Caco-2 (cell line): Measurements from ENCODE around the gene PPM1K. TPM values are rescaled to one million over a fixed set of nuclear protein-coding genes. Genes with fewer than 3 reads are reported as not detected.
A peak's percentile ranks its signal among the peaks of the same experiment; 100 is the strongest.

ENCODE experiments used
- BruUV-seq: library from RNA; stranded (reverse); fragments of 400-500 nt; replicated peaks from 2 replicates; lab custom pipeline; 2021; lab: Mats Ljungman, UMichigan
- CTCF ChIA-PET: fragments of 300-600 bp; sonication (Branson Sonifier 250); formaldehyde crosslinking; loops from one replicate; lab custom pipeline; 2022; ENCODE audit warnings: antibody characterized with exemption; lab: Charles Lee
- POLR2A ChIA-PET: fragments of 300-600 bp; sonication (Branson Sonifier 250); formaldehyde crosslinking; loops from one replicate; lab custom pipeline; 2022; ENCODE audit warnings: antibody characterized with exemption; lab: Charles Lee
- DNase-seq, 2 experiments: peaks; one replicate each; pipeline versions ENCODE4 v3.0.0 to v3.0.0-alpha.2; 2020 to 2022
- H3K27me3 ChIP-seq: replicated peaks from 2 replicates; pipeline ENCODE4 v1.6.0; 2011; ENCODE audit warnings: low read length; ENCODE audit not compliant: control insufficient read depth, insufficient read depth
- H3K36me3 ChIP-seq: 2 replicates; pipeline ENCODE4 v1.5.1; 2011; ENCODE audit warnings: low read length; ENCODE audit not compliant: control insufficient read depth, insufficient read depth
- H3K4me1 ChIP-seq: fragments of 250-450 bp; sonication (Bioruptor Pico); 2 replicates; pipeline ENCODE4 v1.5.1; 2020; ENCODE audit warnings: mild to moderate bottlenecking
- H3K4me3 ChIP-seq: 2 replicates; pipeline ENCODE4 v1.5.1; 2011; ENCODE audit warnings: low read depth, mild to moderate bottlenecking, control low read depth, low read length
- H3K9me3 ChIP-seq: fragments of 250-450 bp; sonication (Bioruptor Pico); 2 replicates; pipeline ENCODE4 v1.5.1; 2020; ENCODE audit warnings: mild to moderate bottlenecking, moderate library complexity
- H3K27ac Mint-ChIP-seq: one replicate; pipeline ENCODE4 v1.8.0; 2022; ENCODE audit warnings: mixed read lengths; ENCODE audit not compliant: unreplicated experiment
- H3K27me3 Mint-ChIP-seq: one replicate; pipeline ENCODE4 v1.8.0; 2022; ENCODE audit warnings: mixed read lengths; ENCODE audit not compliant: insufficient read depth, unreplicated experiment
- H3K36me3 Mint-ChIP-seq: one replicate; pipeline ENCODE4 v1.8.0; 2022; ENCODE audit warnings: mild to moderate bottlenecking, mixed read lengths; ENCODE audit not compliant: insufficient read depth, unreplicated experiment
- H3K4me1 Mint-ChIP-seq: one replicate; pipeline ENCODE4 v1.8.0; 2022; ENCODE audit warnings: low read depth, mixed read lengths; ENCODE audit not compliant: unreplicated experiment
- H3K4me3 Mint-ChIP-seq: one replicate; pipeline ENCODE4 v1.8.0; 2022; ENCODE audit warnings: mild to moderate bottlenecking, moderate library complexity, mixed read lengths; ENCODE audit not compliant: unreplicated experiment
- H3K9me3 Mint-ChIP-seq: one replicate; pipeline ENCODE4 v1.8.0; 2022; ENCODE audit warnings: mixed read lengths; ENCODE audit not compliant: unreplicated experiment
- CTCF ChIP-seq, 2 experiments: fragments of 200-600 bp in 1 of 2; IDR thresholded peaks; 1 replicate in 1 of 2; 2 replicates in 1 of 2; pipeline versions ENCODE4 v1.5.1 to v1.8.0; 2011 to 2022; ENCODE audit warnings: antibody characterized with exemption in 1 of 2, control low read depth in 1 of 2, inconsistent platforms in 1 of 2, low read depth in 1 of 2, low read length in 1 of 2, mild to moderate bottlenecking in 1 of 2, moderate library complexity in 1 of 2; ENCODE audit not compliant: insufficient read depth in 1 of 2, severe bottlenecking in 1 of 2, unreplicated experiment in 1 of 2
- intact Hi-C: fragments of 100-400 bp; cut with micrococcal nuclease; formaldehyde crosslinking; loops from one replicate; pipeline ENCODE4 v1.10.0; 2022; ENCODE audit not compliant: unreplicated experiment
- total RNA-seq: library from RNA; stranded (reverse); gene quantifications from 2 replicates; pipeline ENCODE4 v1.2.3, GENCODE V29; 2022

PPM1K gene
- total RNA-seq, 1 experiment from 2014 or later = 23.8 TPM

GRCh38 chr4:88285235-88285653, 883 bp upstream of the PPM1K start:
- H3K9me3 ChIP-seq = no peaks in the 10 kb centered on the region
- no peaks in the 10 kb centered on the region for H3K27me3 ChIP-seq
- Mint-ChIP-seq H3K27ac (peak overlapping the region; percentile 95), H3K36me3 (peaks cover 5% of the 10 kb centered on the region), H3K4me1 (peaks cover 14% of the 10 kb centered on the region), H3K4me3 (peak overlapping the region; percentile 94), H3K27me3 (no peaks in the 10 kb centered on the region), H3K9me3 (no peaks in the 10 kb centered on the region)
- ChIA-PET CTCF (interaction anchor here (0.7 to 1.4 kb wide), 3 partner anchors 66 to 230 kb away, joined by 3 to 7 read pairs (median 3); no protein-coding TSS in a partner anchor), POLR2A (interaction anchor here (0.6 to 1.4 kb wide), 3 partner anchors 17 to 127 kb away, joined by 3 to 8 read pairs (median 3); partner anchors contain the start of gene ABCG2)
- intact Hi-C loops = loop anchor here (2.0 kb wide), 4 partner anchors 34 to 238 kb away; partner anchors contain the start of genes HERC5 and PYURF
- peaks cover 24% of the 10 kb centered on the region for H3K4me1 ChIP-seq
- BruUV-seq = TSS peak; percentile 67
- no peaks in the 10 kb centered on the region; the same call in 1 of the 2 replicates for H3K36me3 ChIP-seq
- peak overlapping the region; percentile 39 for H3K4me3 ChIP-seq
- no peak for DNase-seq
- no peak for TF ChIP-seq CTCF (IDR thresholded peaks at IDR 0.05; ENCODE audit: insufficient read depth in 1 of 2, low read depth in 1 of 2, low read length in 1 of 2, severe bottlenecking in 1 of 2, unreplicated experiment in 1 of 2)

- Histone ChIP-seq H3K4me3 (peak overlapping the region; percentile 79), H3K4me1 (peaks cover 34% of the 10 kb centered on the region), H3K27me3 (no peaks in the 10 kb centered on the region), H3K9me3 (no peaks in the 10 kb centered on the region), H3K36me3 (no peaks in the 10 kb centered on the region; the same call in 1 of the 2 replicates)
- Mint-ChIP-seq H3K9me3 (no peaks in the 10 kb centered on the region), H3K36me3 (peaks cover 5% of the 10 kb centered on the region), H3K27me3 (no peaks in the 10 kb centered on the region), H3K27ac (peak overlapping the region; percentile 95), H3K4me3 (peak overlapping the region; percentile 94), H3K4me1 (peaks cover 14% of the 10 kb centered on the region)
- no TSS peak for BruUV-seq
- intact Hi-C loops = loop anchor here (1.0 to 2.0 kb wide), 6 partner anchors 35 to 239 kb away; partner anchors contain the start of genes HERC5 and PYURF
- DNase-seq = peak; percentile 63 to 65
- TF ChIP-seq CTCF (IDR thresholded peaks at IDR 0.05; ENCODE audit: insufficient read depth in 1 of 2, low read depth in 1 of 2, low read length in 1 of 2, severe bottlenecking in 1 of 2, unreplicated experiment in 1 of 2) = no peak
- ChIA-PET POLR2A (interaction anchor here (0.6 to 1.4 kb wide), 3 partner anchors 9 to 92 kb away, joined by 6 to 8 read pairs (median 6); no protein-coding TSS in a partner anchor), CTCF (interaction anchor here (0.7 to 1.4 kb wide), 5 partner anchors 37 to 231 kb away, joined by 3 to 13 read pairs (median 4); no protein-coding TSS in a partner anchor)
Observed at GRCh38 chr4:88283661-88284438, 511 bp downstream of the PPM1K start.

GRCh38 chr4:88280228-88280795, 4.0 kb downstream of the PPM1K start:
- H3K27me3 Mint-ChIP-seq = no peaks in the 10 kb centered on the region
- H3K27ac Mint-ChIP-seq = no peak overlapping the region
- H3K4me1 Mint-ChIP-seq = peaks cover 24% of the 10 kb centered on the region
- no peak overlapping the region for H3K4me3 ChIP-seq
- ChIA-PET POLR2A (interaction anchor here (0.6 kb wide), 1 partner anchor 252 kb away, joined by 6 read pairs; no protein-coding TSS in a partner anchor), CTCF (no interaction called here)
- peaks cover 5% of the 10 kb centered on the region for H3K36me3 Mint-ChIP-seq
- peaks cover 67% of the 10 kb centered on the region for H3K4me1 ChIP-seq
- BruUV-seq = no TSS peak
- H3K27me3 ChIP-seq = no peaks in the 10 kb centered on the region
- H3K36me3 ChIP-seq = no peaks in the 10 kb centered on the region; the same call in 1 of the 2 replicates
- peak overlapping the region; percentile 6 for H3K4me3 Mint-ChIP-seq
- DNase-seq = no peak
- no peaks in the 10 kb centered on the region for H3K9me3 ChIP-seq
- intact Hi-C loops = no loop called here
- TF ChIP-seq CTCF (IDR thresholded peaks at IDR 0.05; ENCODE audit: insufficient read depth in 1 of 2, low read depth in 1 of 2, low read length in 1 of 2, severe bottlenecking in 1 of 2, unreplicated experiment in 1 of 2) = no peak
- H3K9me3 Mint-ChIP-seq = no peaks in the 10 kb centered on the region
